IPS-18a (cell line): ENCODE results near the gene PAX7.
A peak's percentile ranks its signal among the peaks of the same experiment; 100 is the strongest.

Experiments
- H3K27ac ChIP-seq: one replicate; pipeline ENCODE4 v1.5.1; 2013; ENCODE audit warnings: low read length
- H3K27me3 ChIP-seq: one replicate; pipeline ENCODE4 v1.6.1; 2013; ENCODE audit warnings: mild to moderate bottlenecking, low read length; ENCODE audit not compliant: control insufficient read depth, insufficient read depth
- H3K36me3 ChIP-seq: one replicate; pipeline ENCODE4 v1.6.1; 2013; ENCODE audit warnings: low read depth, low read length; ENCODE audit not compliant: control insufficient read depth
- H3K4me1 ChIP-seq: one replicate; pipeline ENCODE4 v1.6.1; 2013; ENCODE audit warnings: low read depth, low read length; ENCODE audit not compliant: control insufficient read depth
- H3K4me3 ChIP-seq: one replicate; pipeline ENCODE4 v1.5.1; 2013; ENCODE audit warnings: low read length
- H3K9ac ChIP-seq: one replicate; pipeline ENCODE4 v1.6.1; 2013; ENCODE audit warnings: mild to moderate bottlenecking, low read length, moderate library complexity
- H3K9me3 ChIP-seq: one replicate; pipeline ENCODE4 v1.6.1; 2013; ENCODE audit warnings: low read depth, low read length; ENCODE audit not compliant: control insufficient read depth

PAX7 gene

DNA sequence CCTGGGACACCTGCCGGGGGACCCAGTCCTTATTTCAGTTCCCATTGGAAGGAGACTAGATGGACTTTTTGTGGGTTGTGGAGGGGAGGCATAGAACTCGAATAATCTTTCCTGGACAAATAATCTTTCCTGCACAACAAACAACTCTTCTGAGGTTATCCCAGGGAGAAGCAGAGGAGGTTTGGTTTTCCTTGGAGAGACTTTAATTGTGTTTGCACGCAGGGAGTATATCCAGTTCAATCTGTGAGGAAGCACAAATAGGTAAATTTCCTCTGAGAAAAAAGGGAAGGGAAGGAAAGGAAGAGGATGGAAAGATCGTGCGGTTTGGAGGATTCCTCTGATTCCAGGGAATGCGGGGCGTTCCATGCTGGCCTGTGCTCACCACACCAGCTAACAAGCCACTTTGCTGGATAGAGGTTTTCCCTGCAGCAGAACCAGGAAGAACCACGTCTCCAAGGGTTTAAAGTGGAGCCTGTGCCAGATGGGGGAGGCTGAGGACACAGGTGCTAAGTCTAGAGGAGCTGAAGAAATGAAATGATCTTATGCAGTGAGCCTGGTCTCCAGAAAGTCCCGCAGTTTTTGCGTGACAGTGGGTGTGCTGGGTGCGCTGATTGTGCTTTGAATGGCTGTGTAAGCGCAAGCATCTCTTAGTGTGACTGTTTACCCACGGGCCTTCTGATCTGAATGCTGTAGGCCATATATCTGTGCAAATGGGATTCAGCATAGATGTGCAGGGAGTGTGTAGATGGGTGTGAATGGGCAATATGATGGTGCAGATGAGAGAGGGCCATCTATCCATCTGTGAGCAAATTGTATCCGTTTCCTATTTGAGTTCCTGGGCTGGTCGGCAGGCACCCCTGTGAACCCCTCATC is 7.6 kb downstream of the PAX7 start:
- peaks cover 100% of the 10 kb centered on the region for H3K27me3 ChIP-seq

DNA sequence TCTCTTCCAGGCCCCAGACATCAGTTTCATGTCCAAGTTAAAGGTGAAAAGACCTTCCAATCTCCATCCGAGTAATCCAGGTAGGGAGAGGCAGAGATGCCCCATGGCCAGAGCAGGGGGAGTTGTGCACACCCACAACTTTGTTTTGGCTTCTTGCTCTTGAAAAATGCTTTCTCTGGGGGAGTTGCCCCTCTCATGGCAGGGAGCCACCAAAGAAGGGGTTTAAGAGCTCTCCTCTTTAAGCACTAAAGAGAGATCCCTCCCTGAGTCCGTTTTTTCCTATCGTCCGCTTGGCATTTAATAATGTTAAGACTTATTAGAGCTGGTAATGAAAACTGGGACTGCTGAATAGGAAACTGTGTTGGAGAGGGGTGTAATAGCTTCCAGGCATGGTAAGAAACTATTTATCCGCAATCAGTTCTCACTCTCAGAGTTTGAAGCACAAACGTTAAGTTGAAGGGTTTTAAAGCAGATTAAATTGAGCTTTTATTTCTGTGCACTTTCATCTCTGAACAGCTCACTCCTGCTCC is 8.3 kb downstream of the PAX7 start:
- H3K27ac ChIP-seq: no peak overlapping the region
- H3K27me3 ChIP-seq: peaks cover 100% of the 10 kb centered on the region
- peaks cover 45% of the 10 kb centered on the region for H3K4me1 ChIP-seq
- H3K36me3 ChIP-seq: no peaks in the 10 kb centered on the region
- H3K9me3 ChIP-seq: no peaks in the 10 kb centered on the region
- no peak overlapping the region for H3K4me3 ChIP-seq
- H3K9ac ChIP-seq: no peak overlapping the region

More for the DNA sequence above, 7.6 kb downstream of the PAX7 start:
- Histone ChIP-seq H3K4me3 (no peak overlapping the region), H3K9ac (no peak overlapping the region), H3K4me1 (peaks cover 44% of the 10 kb centered on the region), H3K36me3 (no peaks in the 10 kb centered on the region), H3K27ac (no peak overlapping the region), H3K9me3 (no peaks in the 10 kb centered on the region)

DNA sequence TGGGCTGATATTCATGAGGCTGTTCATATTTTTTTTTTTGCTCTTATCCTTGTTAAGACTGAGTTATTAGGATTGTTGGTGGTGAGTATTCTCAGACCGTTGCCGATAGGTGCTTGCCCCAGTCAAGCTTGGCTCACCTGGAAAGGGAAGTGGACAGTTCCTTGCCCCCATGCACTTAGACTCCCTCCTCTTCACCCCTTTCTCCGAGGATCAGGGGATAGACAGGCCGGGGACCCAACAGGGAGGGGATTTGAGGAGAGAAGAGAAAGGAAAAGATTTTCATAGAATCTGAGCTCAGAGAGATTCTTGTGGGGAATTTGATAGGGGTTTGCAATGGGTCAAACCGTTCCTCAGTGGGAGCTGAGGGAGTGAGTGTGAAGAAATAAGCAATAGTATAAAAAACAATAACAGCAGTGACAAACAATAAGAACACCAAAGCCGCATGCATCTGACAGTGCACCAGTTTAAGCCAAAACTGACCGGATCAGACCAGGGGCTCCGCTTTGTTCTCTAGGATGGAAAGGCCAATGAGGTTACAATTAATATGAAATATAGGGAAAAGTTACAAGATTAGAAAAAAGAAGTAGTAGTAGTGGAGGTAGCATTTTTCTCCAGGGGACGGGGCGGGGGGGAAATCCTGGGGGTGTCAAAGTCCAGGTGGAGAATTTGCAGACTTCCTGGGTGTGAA is 8.9 kb downstream of the PAX7 start:
- Histone ChIP-seq H3K9me3 (no peaks in the 10 kb centered on the region), H3K4me3 (no peak overlapping the region), H3K27ac (no peak overlapping the region), H3K27me3 (peaks cover 100% of the 10 kb centered on the region), H3K4me1 (peaks cover 48% of the 10 kb centered on the region), H3K9ac (no peak overlapping the region), H3K36me3 (no peaks in the 10 kb centered on the region)

DNA sequence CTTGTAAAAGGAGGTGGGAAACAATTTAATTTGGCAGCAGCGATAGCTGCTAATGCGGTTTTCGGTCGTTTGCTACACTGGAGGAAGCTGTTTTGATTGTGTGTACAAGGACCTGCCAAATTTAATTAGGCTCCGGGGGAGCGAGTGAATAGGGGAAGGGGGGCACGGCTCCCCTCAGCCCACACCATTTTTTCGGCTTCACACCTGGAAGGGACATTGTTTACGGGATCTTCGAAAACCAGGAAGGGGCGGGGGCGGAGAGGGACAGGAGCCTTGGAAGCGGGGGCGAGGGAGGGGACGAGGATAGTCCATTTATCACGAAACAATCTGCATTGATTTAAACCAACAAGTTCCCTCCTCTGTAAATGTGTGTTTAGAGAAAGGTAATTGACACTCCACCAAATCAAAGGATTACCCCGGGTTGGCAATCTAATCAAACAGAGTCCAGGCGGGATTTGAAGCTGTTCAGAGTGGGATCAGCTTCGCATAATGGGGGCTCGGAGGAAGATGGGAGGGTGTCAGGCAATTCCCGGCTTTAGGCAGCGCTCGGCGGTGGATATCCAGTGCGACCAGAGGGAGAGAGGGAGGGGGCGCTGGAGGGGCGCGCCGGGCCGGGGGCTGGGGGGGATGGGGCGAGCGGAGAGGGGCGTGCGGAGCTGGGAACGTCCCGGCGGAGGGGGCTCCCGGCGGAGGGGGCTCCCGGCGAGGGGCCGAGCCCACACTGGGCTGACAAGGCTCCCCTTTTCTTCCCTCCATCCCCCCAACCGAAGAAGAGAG is 9.8 kb downstream of the PAX7 start:
- Histone ChIP-seq H3K9me3 (no peaks in the 10 kb centered on the region), H3K27me3 (peaks cover 100% of the 10 kb centered on the region), H3K9ac (no peak overlapping the region), H3K36me3 (no peaks in the 10 kb centered on the region), H3K4me1 (peaks cover 50% of the 10 kb centered on the region), H3K4me3 (peak overlapping the region; percentile 35), H3K27ac (no peak overlapping the region)

DNA sequence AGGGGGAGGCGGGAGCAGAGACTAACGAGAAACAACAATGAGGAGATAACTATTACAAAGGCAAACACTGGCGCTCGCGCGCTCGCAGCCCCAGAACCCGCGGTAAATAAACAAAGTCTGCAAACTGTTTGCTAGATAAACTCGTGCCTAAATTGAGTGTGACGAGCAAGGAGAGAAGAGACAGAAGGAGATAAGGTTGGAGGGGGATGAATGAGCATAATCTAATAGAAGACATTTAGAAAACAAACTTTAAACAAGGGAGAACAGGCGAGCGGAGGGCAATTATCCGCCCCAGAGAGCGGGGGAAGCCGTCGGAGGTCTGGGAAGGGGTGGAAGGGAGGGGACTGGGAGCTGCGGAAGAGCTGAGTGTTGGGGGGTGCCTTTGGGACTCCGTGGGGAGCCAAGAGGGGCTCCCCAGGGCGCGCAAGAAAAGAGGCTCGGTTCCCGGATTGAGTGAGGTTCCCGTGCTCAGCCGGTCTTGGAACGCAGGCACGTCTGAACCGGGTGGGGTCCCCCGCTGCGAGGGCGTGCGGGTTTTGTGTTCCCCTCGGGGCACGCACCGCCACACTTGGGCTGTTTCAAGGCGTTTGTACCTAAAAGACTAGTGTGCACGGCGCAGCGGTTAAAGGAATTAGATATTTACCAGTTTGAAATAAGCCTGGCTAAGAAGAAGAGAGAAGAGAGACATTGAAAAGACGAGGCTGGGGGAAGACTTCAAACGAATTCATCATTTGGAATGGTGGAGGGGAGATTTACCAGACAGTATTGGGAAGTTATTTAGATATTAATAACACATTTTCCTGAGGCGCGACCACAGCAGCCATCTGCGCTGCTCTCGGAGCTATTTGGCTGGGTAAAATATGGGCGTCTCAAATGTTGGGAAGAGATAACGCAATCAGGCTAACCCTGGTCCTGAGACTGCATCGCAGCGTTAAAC is 10.6 kb downstream of the PAX7 start:
- Histone ChIP-seq H3K36me3 (no peaks in the 10 kb centered on the region), H3K27ac (no peak overlapping the region), H3K9me3 (no peaks in the 10 kb centered on the region), H3K4me3 (peak overlapping the region; percentile 9), H3K9ac (no peak overlapping the region), H3K4me1 (peaks cover 52% of the 10 kb centered on the region), H3K27me3 (peaks cover 100% of the 10 kb centered on the region)

DNA sequence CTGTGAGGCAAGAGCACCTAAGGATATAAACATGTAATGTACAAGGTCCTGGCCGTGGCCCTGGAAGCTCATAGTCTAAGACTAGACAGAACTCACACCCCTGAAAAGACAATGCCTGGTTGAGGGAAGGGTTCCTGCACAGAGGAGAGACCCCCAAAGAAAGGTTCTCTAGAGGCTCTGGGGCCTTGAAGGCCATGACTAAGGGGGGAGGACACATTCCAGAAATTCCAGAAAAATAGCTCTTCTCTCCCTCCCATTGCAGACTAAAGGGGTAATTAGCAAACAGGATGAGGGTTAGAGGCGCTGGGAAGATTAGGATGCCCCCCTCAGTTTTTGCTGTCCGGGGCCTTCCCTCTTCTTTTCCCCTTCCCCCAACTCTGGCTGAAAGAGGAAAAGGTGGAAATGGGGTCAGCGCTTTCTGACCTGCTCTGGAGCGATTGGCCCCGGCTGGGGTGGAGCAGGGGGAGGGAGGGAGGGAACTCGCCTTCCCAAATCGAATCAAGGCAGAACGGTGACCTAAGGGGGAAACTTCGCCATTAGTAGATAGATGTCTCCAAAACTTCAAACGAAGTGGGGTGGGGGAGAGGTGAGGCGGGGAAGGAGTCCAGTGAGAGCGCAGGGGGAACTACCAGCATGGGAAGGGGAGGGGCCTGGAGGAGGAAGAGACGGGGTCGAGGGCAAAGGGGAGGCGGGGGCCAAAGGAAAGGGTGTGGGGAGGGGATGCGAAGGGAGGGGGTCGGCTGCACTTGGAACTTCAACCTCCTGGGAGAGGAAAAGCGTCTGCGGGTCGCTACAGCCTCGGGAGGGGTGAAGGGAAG is 11.8 kb downstream of the PAX7 start:
- Histone ChIP-seq H3K9ac (no peak overlapping the region), H3K4me3 (peak overlapping the region; percentile 41), H3K36me3 (no peaks in the 10 kb centered on the region), H3K9me3 (no peaks in the 10 kb centered on the region), H3K27me3 (peaks cover 99% of the 10 kb centered on the region), H3K4me1 (peaks cover 49% of the 10 kb centered on the region), H3K27ac (no peak overlapping the region)

DNA sequence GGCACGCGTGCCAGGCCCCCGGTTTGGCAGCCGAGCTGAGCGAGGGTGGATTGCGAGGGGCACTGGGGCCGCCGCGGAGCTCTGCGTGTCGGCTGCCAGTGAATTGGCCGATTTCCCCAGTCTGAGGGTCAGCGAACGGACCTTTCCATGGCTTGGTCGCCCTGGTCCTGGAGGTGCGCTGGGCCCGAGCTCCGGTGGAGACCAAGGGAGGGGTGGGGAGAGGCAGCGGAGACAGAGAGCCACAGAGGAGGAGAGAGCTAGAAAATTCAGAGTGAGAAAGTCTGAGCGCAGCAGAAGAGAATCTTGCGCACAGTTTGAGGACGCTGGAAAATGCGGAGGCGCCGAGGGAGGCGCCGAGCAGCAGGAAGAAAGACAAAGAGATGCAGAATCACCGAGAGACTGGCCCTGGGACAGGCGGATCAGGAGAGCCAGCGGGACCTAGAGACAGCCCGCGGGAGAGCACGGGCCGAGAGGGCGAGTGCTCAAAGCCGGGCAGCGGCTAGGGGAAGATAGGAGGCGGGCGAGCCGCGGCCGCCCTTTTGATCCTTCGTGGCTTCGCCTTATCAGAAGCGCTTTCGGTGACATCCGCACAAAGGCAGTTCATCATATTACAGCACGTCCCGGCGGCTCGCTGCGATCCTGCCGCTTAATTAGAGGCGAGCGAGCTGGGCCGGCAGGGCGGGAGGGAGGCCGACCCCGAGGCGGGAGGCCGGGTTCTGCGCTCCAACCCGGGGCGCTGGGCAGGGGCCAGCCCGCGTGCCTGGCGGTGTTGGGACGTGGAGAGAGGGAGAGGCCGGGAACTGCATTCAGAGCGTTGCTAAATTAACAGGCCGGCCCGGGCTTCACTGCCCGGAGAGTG is 12.7 kb downstream of the PAX7 start:
- H3K9ac ChIP-seq: no peak overlapping the region
- H3K4me3 ChIP-seq: peak overlapping the region; percentile 41
- no peaks in the 10 kb centered on the region for H3K36me3 ChIP-seq
- H3K27me3 ChIP-seq: peaks cover 99% of the 10 kb centered on the region
- H3K27ac ChIP-seq: no peak overlapping the region
- H3K9me3 ChIP-seq: no peaks in the 10 kb centered on the region
- peaks cover 49% of the 10 kb centered on the region for H3K4me1 ChIP-seq

DNA sequence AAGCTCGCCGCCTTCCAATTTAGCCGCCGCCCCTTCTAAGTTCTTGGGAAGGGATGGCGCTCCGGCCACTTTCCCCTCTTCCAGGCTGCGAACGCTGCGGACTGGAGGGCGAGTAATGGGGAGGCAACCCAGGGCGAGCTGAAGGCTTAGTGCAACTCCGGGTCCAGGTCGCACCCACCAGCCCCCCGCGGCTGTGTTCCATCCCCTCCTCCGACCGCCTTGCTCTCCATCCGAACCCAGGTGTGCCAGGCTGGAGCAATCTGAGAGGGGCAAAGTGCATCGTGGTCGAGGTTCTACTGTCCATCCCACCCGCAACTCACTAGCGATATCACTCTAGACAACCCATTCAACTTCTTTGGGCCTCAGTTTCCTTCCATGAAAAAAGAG is 13.4 kb downstream of the PAX7 start:
- H3K9me3 ChIP-seq: no peaks in the 10 kb centered on the region
- H3K4me1 ChIP-seq: peaks cover 47% of the 10 kb centered on the region
- no peak overlapping the region for H3K9ac ChIP-seq
- H3K36me3 ChIP-seq: no peaks in the 10 kb centered on the region
- peak overlapping the region; percentile 41 for H3K4me3 ChIP-seq
- no peak overlapping the region for H3K27ac ChIP-seq
- peaks cover 99% of the 10 kb centered on the region for H3K27me3 ChIP-seq

DNA sequence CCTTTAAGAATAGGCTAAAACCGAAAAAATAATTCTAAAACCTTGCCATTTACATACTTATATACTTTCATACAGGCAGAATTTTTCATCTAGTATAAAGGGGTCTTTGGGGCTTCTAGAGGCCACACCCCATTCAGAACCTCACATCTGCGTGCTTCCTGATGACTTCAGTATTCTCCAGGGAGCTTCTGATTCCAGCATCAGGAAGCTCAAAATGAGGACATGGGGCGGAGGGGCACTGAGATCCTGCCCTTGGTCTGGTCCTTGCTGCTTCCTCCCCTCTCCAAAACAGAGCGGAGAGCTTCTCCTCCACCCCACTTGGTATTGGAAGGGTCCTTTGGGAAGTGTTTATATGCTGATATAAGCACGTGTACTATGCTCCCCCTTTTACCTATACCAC is 13.8 kb downstream of the PAX7 start:
- H3K9ac ChIP-seq: no peak overlapping the region
- no peak overlapping the region for H3K27ac ChIP-seq
- H3K9me3 ChIP-seq: no peaks in the 10 kb centered on the region
- H3K27me3 ChIP-seq: peaks cover 99% of the 10 kb centered on the region
- peaks cover 47% of the 10 kb centered on the region for H3K4me1 ChIP-seq
- H3K36me3 ChIP-seq: no peaks in the 10 kb centered on the region
- H3K4me3 ChIP-seq: no peak overlapping the region
